HK-2 (cell line): ENCODE results near the gene CDC42SE1.

ENCODE experiments used
- DNase-seq: peaks from one replicate; pipeline ENCODE4 v3.0.0-alpha.2; 2018; ENCODE audit not compliant: unreplicated experiment

Gene CDC42SE1

GRCh38 chr1:151054971-151055547 is 4.4 kb downstream of the CDC42SE1 start:
- DNase-seq, result no peak

GRCh38 chr1:151051356-151052009 is 7.9 kb downstream of the CDC42SE1 start:
- DNase-seq, result no peak

- no peak for DNase-seq
These were observed 9.3 kb downstream of the CDC42SE1 start for GRCh38 chr1:151050051-151050688.

- no peak for DNase-seq
These were observed 10.0 kb downstream of the CDC42SE1 start for GRCh38 chr1:151049458-151049857.

GRCh38 chr1:151048645-151049032 is 10.8 kb downstream of the CDC42SE1 start:
- no peak for DNase-seq

GRCh38 chr1:151047925-151048644 is 11.3 kb downstream of the CDC42SE1 start:
- peak; percentile 67 for DNase-seq

- peak; percentile 71 for DNase-seq
These were observed 11.9 kb downstream of the CDC42SE1 start, which contains the start of gene C1orf56 for GRCh38 chr1:151047591-151047924. Gene C1orf56 (plus strand): TSS chr1:151047751. CDS start chr1:151047848, 97 bp downstream.

GRCh38 chr1:151043163-151043562 is 16.3 kb downstream of the CDC42SE1 start:
- no peak for DNase-seq

- DNase-seq, result no peak
These were observed 19.9 kb downstream of the CDC42SE1 start for GRCh38 chr1:151039521-151039920.

GRCh38 chr1:151037032-151037431 is 22.4 kb downstream of the CDC42SE1 start:
- DNase-seq, result no peak

GRCh38 chr1:151036356-151036755 is 23.1 kb downstream of the CDC42SE1 start, which contains the start of gene BNIPL:
Gene BNIPL (plus strand): TSS chr1:151036586. CDS start chr1:151036726, 140 bp downstream.
- DNase-seq, result no peak

GRCh38 chr1:151035167-151035566 is 24.3 kb downstream of the CDC42SE1 start:
- no peak for DNase-seq

GRCh38 chr1:151032164-151032563 is 27.3 kb downstream of the CDC42SE1 start:
- DNase-seq, result no peak

- no peak for DNase-seq
These were observed 33.0 kb downstream of the CDC42SE1 start for GRCh38 chr1:151026460-151026859.

- DNase-seq, result peak; percentile 59
These were observed 34.8 kb downstream of the CDC42SE1 start for GRCh38 chr1:151024540-151025146.

- DNase-seq, result no peak
These were observed 45.9 kb downstream of the CDC42SE1 start for GRCh38 chr1:151013518-151013917.

- no peak for DNase-seq
These were observed 46.5 kb downstream of the CDC42SE1 start for GRCh38 chr1:151012684-151013471.

GRCh38 chr1:151011154-151011850 is 48.1 kb downstream of the CDC42SE1 start:
- DNase-seq, result no peak

- no peak for DNase-seq
These were observed 49.1 kb downstream of the CDC42SE1 start for GRCh38 chr1:151010346-151010726.

- no peak for DNase-seq
These were observed 49.6 kb downstream of the CDC42SE1 start for GRCh38 chr1:151009674-151010345.
